GM12873 (cell line): Measurements from ENCODE around the gene GALNT13.

Source experiments
- CTCF ChIP-seq: IDR thresholded peaks from 2 replicates; pipeline ENCODE4 v1.5.1; 2012; ENCODE audit warnings: low read depth, mild to moderate bottlenecking, moderate library complexity, low read length, control low read depth; ENCODE audit not compliant: insufficient read depth; ENCODE audit errors: missing control alignments

GALNT13 gene

GRCh38 chr2:154428022-154428421, 556.3 kb downstream of the GALNT13 start:
- no peak for TF ChIP-seq CTCF

- TF ChIP-seq CTCF = no peak
Observed at GRCh38 chr2:154433010-154433409, 561.3 kb downstream of the GALNT13 start.

GRCh38 chr2:154437104-154437503, 565.4 kb downstream of the GALNT13 start:
- TF ChIP-seq CTCF = no peak

GRCh38 chr2:154439156-154439555, 567.4 kb downstream of the GALNT13 start:
- TF ChIP-seq CTCF = no peak

- TF ChIP-seq CTCF = no peak
Observed at GRCh38 chr2:154443919-154444318, 572.2 kb downstream of the GALNT13 start.

GRCh38 chr2:154446324-154446723, 574.6 kb downstream of the GALNT13 start:
- no peak for TF ChIP-seq CTCF

GRCh38 chr2:154447727-154448418, 576.2 kb downstream of the GALNT13 start:
- no peak for TF ChIP-seq CTCF
